T47D (cell line): ENCODE measurements around the gene ZNF778.

Experiments used
- DNase-seq, 2 experiments: peaks; one replicate each; pipeline versions ENCODE4 v3.0.0 to v3.0.0-alpha.2; 2011 to 2012; ENCODE audit warnings: low read depth in 1 of 2, low spot score in 1 of 2
- JUND ChIP-seq: IDR thresholded peaks from 2 replicates; pipeline ENCODE4 v1.6.1; 2012; ENCODE audit warnings: low read depth
- in situ Hi-C: cut with HindIII; loops from 2 replicates; pipeline ENCODE4 v1.10.0; 2016; ENCODE audit warnings: low sequenced_read_pairs, low pct_unique_long_range_greater_than_20kb

The ZNF778 gene

GRCh38 chr16:89217388-89218191 lies at the start of gene ZNF778:
ZNF778 (plus strand) TSS chr16:89217703; CDS start chr16:89221128, 3,425 bp downstream.
- in situ Hi-C loops: no loop called here
- DNase-seq: peak; percentile 91 to 97
- no peak for TF ChIP-seq JUND

DNA sequence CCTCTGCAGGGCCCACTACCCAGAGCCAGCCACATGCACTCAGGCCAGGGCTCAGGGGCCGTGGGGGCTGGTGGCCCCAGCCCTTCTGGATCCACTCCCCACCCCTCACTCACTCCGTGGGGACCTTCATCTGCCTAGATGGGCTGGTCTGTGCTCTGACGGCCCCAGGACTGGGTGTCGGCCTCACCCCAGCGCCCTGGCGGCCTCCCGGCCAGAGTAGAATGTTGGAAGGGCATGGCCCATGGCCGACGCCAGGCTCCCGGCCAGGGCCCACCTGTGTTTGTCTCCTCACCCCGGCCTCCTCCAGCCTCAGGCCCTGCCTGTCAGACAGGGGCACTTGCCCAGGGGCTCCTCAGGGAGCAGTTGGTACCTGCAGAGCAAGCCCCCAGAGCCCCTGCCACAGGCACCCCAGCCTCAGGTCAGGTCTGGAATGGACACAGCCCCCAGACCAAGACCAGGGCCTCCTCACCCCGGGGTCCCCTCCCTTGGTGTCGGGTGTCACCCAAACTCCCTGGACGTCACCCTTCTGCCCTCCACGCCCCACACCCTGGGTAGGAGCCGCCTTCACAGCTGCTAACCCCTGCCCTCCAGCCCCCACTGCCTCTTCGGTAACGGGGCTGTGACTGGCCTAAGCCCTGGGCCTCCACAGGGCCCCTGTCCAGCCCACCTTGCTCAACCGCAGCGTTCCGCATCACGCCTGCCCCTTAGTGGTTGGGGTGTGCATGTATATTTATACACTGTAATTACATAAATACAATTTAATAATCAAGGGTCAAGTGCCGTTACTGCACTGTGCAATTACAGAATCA lies 48.9 kb upstream of the ZNF778 start:
- DNase-seq: no peak
- in situ Hi-C loops: no loop called here
- no peak for TF ChIP-seq JUND

- in situ Hi-C loops: no loop called here
- DNase-seq: no peak
- no peak for TF ChIP-seq JUND
These were observed 47.7 kb upstream of the ZNF778 start for GRCh38 chr16:89169778-89170177.

DNA sequence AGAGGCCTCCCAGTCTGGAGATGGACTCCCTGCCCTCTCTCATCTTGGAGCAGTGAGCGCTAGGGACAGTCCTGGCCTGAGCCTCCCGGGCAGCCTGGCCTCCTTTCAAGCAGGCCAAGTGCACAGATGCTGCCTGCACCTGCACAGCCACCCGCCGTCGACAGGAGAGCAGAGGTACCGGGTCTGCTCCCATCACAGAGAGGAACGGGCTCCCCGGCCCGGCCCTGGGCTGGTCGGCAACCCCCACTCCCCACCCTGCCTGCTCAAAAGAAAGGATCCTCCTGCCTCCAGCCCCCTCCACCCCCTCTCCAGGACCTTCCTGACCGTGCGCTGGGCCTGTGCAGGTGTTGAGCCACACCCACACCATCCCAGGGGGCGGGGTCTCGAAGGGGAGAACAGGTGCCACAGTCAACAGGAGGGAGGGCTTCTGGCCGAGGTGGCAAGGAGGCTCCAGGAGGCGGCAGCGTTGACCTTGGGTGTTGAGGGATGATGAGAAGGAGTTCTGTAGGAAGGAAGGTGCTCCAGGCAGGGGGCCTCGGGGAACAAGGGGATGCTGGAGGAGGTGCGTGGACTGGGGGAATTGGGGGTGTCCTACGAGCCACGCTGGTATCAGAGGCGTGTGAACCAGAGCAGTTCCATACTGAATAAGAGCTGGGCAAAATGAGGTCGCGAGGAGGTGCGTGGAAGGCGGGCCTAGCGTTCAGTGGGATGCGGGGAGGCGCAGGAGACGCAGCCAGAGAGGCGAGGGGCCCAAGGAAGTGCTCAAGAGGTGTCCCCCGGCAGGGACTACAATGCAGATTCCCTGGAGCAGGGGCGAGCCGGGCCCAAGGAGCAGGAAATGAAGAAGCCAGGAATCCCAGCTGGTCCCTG lies 46.9 kb upstream of the ZNF778 start:
- in situ Hi-C loops: no loop called here
- DNase-seq: peak; percentile 73 to 93
- no peak for TF ChIP-seq JUND

- in situ Hi-C loops: no loop called here
- peak; percentile 99 for DNase-seq
- no peak for TF ChIP-seq JUND
These were observed 46.0 kb upstream of the ZNF778 start, which contains the start of gene CDH15 for GRCh38 chr16:89171216-89172170. CDH15 (plus strand) TSS chr16:89171748; CDS start chr16:89171832, 84 bp downstream.

DNA sequence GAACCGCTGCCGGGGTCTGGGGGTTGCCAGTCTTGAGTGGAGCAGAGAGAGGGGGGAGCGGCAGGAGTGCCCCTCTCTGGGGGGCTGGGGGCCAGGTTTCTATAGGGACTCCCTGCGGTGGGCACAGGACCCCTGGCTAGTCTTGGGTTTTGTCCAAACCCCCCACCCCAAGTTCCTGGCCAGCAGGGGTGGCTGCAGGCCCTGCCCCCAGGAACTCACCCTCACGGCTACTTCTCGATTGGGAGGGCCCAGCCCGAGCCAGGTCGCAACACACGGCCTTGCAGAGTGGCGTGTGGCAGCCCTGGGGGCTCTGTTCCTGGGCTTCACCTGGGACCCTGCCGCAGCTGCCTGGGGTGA lies 45.4 kb upstream of the ZNF778 start:
- DNase-seq: no peak
- in situ Hi-C loops: no loop called here
- no peak for TF ChIP-seq JUND

GRCh38 chr16:89172528-89173173 lies 44.9 kb upstream of the ZNF778 start:
- no peak for TF ChIP-seq JUND
- no peak for DNase-seq
- in situ Hi-C loops: no loop called here

DNA sequence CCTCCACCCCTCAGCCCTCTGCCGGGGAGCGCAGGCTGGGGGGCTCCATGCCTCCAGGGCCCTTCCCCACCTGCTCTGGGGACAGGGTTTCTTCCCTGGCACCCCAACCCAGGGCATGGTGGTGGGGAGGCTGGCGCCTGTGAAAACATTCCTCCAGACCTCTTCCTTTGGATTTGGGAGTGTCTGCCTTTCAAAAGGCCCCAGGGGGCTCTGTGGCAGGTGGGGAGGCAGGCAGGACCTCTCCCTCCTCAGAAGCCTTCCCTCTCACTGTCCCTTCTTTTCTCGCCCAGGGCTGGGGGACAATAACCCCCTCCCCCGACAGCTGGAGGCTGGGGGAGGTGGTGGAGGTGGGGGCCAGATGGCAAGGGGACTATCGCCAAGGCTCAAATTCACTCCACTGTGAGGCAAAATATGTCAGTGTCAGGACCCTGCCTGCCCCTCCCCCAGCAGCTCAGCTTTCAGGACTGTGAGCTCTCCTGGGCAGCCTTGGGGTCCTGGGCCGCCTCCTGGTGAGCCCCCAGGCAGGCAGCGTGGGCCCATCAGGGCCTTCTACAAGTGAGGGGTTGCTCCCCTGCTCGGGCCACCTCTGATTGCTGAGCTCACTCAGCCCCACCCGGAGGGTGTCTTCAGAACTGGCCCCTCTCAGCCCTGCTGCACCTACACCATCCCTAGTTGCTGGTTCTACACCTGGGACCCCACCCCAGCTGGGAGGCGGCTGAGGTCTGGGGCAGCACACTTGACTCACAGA lies 44.2 kb upstream of the ZNF778 start:
- no peak for DNase-seq
- in situ Hi-C loops: no loop called here
- no peak for TF ChIP-seq JUND

DNA sequence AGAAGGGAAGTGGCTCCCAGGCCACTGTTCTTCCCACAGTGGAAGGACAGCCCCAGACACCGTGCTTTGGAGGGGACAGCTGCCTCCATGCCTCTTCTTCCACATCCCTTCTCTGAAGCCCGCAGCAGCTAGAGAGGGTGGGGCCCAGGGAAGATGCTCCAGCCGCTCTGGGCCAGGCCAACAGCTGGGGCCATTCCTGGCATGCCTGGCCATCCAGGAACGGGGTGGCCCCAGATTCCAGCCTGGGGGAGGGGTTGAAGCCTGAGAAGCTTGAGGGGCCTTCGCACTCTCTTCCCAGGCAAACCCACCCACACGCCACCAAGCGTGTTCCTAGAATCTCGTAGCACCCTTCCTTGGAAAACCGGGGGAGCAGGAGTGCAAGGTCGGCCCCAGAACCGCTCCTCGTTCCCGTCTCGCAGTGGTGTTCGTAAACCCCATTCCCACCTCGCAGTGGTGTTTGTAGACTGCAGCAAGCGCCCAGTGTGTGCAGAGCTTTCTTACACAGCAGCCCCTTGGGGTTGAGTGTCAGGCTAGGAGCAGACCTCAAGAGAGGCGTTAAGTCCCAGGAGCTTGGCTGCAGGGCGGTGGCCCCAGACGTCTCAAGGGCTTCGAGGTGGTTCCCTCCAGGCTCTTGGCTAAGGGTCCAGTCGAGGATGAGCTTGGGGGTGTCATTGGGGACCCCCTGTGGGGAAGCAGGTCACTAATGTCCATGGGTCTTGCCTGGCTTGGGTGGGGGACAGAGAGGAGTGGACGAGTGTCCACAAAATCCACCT lies 43.3 kb upstream of the ZNF778 start:
- no peak for TF ChIP-seq JUND
- in situ Hi-C loops: no loop called here
- DNase-seq: no peak

DNA sequence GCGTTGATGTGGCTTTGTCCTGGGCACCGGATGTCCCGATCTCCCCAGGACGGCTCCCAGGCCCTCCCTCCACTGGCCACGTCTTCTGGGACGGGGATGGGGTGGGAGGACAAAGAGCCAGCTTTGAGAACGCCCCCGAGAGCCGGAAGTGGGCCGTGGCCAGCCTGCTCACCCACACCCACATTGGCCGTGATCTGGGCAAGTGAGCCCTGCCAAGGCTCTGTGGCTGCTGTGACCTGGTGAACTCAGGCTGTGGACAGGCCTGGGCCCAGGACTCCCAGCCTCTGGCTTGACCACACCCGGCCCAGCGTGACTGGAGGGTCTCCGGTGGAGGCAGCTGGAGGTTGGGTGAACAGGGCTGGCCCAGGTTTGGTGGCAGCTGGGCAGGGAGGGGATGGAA lies 42.6 kb upstream of the ZNF778 start:
- no peak for DNase-seq
- in situ Hi-C loops: no loop called here
- TF ChIP-seq JUND: no peak
